ENCODE measurements around the gene TRIM65. TPM values are rescaled to one million over a fixed set of nuclear protein-coding genes. Genes with fewer than 3 reads are reported as not detected.
A peak's percentile ranks its signal among the peaks of the same experiment; 100 is the strongest.
"Not testable (repeated sequence)": the region's sequence is repeated elsewhere in the genome, so short reads cannot be mapped to it uniquely, and the experiment has no call there.

TRIM65 gene
- total RNA-seq, 1 donor from 2014 or later: 20.9 TPM

GRCh38 chr17:75854101-75854748 is 42.5 kb downstream of the TRIM65 start:
- no peak for DNase-seq (ENCODE audit: low spot score)

GRCh38 chr17:75853433-75853832 is 43.3 kb downstream of the TRIM65 start:
- no peak for DNase-seq (ENCODE audit: low spot score)

- DNase-seq (ENCODE audit: low spot score): not testable (repeated sequence)
Measured at GRCh38 chr17:75851693-75851991, 45.1 kb downstream of the TRIM65 start.

DNA sequence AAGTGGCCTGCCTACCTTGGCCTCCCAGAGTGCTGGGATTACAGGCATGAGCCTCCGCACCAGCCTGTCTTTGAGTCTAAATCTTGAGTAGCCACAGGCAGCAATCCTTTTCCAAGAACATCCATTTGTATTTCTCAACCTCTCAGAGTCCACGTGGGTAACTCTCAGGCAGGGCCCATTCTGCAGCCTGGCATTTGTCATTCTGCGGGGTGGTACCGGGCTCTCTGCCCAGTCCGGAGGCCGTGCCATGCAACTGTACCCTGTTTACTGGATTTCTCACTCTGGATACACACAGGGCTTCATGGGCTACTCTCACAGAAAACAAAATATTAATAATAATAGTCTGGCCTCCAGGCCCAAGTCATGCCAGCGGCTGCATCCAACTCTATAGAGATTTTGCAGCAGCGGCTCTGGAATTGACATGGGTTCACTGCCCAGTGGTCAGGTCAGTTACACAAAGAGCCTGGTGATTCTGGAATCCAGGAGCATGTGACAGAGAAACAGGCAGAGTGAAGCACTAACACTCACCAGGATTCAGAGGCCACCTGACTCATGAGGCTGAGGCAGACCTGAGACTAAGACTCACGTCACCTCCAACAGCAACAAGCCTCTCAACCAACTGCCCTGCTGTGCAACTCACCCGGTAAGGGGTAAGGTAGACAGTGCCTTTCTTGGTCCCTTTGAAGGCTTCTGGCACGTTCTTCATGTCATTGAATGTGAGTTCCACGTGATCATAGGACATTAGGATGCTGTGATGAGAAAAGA is 45.6 kb downstream of the TRIM65 start:
- DNase-seq (ENCODE audit: low spot score): no peak

DNA sequence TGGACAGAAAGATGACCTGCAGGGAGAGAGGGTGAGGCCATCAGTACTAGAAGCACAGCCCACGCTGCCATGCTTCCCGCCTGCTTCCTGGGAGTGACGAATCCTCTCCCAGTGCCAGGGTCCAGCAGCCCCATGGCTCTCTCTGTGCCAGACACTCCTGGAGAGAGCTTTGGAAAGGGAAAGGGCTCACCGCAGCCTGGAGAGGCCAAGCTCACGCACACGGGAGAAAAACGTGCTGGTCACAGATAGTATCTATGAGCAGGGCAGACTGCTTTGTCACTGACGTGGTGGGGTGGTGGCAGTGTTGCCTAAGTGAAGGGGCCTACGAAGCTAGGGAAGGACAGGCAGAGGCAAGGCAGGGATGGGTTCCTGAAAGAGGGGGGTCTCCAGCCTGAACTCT is 47.0 kb downstream of the TRIM65 start:
- DNase-seq (ENCODE audit: low spot score): no peak

DNA sequence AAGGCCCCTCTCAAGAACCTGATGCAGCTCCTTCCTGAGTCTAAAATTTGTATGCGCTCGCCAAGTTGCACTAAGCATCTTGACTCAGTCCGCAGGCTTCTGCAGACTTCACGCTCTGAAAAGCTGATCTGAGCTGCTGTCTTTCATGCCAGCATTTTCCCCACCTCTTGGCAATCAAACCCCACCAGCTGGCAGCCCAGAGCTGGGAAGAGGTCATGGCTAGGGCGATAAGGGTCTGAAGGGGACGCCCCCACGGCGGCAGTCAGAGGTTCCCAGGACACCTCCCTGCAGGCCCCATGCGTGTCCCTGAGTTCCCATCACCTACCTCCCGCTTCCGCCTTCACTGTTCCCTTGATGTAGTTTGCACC is 47.5 kb downstream of the TRIM65 start:
- DNase-seq (ENCODE audit: low spot score): no peak

DNA sequence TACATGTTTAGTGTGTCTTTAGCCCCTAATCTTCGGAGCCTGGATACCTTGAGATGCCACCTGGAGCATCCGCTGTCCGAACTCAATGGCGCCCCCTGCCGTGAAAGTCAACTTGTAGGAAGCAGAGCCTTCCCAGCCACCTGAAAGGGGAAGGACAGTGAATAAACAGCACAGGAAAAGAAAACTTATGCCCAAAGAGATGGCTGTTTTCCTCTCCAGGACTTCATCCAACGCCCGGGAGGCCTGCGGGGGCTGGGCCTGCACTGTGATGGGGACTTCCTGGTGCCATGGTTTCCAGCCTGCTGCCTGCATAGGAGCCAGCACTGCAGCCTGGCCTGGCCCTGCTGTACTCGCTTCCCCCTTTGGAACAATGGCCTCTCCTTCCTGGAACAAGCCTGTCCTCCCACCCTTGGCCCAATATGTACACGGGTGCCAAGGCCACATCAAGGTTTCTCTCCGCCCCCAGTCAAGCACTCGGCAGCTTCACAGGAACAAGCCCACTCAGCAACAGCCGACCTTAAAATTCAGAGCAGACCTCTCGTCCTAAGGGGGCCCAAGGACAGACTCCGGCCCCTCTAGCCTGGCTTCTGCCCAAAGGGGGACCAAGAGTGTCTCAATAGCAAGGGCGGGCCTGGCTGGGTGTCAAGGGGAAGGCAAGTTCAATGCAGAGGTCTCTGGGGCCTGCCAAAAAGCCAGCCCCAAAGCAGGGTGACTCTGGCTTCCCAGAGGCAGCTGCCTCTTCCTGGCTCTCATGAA is 48.0 kb downstream of the TRIM65 start:
- DNase-seq (ENCODE audit: low spot score): no peak

- no peak for DNase-seq (ENCODE audit: low spot score)
Measured at GRCh38 chr17:75847614-75848522, 48.9 kb downstream of the TRIM65 start.

GRCh38 chr17:75846692-75847613 is 49.8 kb downstream of the TRIM65 start:
- DNase-seq (ENCODE audit: low spot score): no peak

DNA sequence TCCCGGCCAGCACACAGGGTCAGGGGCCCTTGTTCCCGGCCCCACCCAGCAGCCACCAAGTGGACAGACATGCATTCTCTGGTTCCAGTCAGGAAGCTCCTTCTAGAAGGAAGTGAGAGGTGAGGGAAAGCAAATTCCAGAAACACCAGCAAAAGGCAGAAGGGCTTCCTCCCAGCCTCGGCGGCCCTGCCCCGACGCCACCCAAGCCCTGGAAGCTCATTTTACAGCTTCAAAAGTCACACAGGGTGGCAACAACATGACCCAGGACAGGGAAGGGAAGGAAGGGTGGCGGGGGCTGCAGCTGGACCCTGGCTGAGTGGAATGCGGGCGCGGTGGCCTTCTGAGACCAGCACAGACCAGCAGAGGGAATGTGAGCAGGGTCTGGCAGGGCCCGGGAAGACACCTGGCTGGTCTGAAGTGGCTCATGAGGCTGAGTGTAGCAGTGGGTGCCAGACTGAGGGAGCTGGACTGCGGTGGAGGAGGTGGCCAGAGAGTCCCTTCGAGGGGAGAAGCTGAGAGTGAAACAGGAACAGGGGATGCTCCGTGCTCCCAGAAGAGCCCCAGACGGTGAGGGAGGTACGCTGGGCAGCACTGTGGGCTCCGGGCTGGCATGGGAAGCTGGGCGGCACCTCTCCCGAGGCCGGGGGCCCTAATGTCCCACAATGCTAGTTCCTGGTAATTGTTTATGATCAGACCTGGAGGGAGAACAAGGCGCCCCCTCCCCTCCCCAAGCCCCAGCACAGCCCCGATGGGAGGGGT is 50.6 kb downstream of the TRIM65 start:
- DNase-seq (ENCODE audit: low spot score): no peak

GRCh38 chr17:75845058-75845711 is 51.6 kb downstream of the TRIM65 start:
- DNase-seq (ENCODE audit: low spot score): no peak

DNA sequence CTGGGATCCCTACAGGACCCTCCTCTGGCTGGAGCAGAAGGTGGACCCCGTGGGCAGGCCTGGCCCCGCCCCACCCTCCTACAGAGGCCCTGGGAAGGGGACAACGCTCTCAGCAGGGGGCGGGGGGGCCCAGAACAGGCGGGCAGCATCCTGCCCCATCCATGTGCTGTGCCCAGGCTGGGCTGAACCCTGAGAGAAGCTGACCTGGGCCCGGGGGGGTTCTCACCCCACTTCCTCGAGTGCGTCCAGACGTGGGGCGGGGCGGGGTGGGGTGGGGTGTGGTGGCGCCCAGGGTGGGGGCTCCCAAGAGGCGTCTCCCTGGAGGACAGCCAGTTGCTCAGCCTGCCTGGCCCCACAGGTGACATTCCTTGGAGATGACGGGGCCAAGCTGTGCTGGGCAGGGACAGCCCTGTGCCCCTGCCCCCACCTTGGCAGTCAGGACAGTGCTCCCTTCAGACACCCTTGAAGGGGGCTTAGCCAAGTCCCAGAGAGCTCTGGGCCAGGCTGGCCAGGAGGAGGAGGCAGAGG is 52.2 kb downstream of the TRIM65 start:
- DNase-seq (ENCODE audit: low spot score): peak; percentile 89

DNA sequence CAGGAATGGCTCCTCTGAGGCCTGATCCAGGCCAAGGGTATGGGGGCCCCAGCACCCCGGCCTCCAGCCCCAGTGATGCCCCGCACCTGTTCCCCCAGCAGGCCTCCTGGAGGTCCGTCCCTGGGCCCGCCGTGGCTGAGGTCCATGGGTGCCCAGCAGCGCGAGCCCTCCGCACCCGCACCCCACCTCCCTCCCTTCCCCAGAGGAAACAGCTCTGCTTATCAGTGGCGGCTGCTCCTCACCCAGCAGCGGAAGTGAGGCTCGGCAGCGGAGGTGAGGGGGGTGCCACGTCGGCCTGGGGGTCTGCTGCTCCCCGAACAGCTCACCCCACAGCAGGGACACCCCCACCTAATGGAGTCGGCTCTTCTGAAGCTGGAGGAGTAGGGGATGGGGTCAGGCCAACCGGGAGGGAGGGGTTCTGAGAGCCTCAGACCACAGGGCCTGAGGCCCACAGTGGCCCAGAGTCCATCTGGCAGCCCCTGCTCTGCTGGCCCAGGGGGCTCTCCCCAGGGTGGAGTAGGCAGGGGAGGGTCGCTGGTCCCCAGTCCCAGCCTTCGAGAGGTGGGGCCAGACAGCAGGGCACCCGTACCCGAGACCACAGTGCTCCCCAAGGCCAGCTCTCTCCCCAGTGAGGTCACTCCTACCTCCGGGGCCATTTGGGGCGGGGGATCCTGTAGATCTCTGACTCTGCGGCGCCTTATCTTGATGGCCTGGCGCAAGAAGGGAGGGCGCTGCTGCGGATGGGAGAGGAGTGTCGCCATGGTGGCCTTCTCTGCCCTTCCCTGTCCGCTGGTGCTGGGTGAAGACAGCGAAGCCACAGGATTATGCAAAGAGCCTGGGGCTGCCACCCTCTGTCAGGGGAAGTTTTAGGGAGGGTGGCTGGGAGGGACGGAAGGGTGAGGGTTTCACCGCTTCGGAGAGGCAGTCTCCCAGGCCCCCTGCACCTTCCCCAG is 52.9 kb downstream of the TRIM65 start, which contains the start of gene UNC13D:
Gene UNC13D (minus strand): TSS at position 828 of the 953 bp plus-strand sequence. CDS start 67 bp downstream, at position 761.
- peak; percentile 86 for DNase-seq (ENCODE audit: low spot score)

GRCh38 chr17:75842963-75843576 is 53.7 kb downstream of the TRIM65 start:
- DNase-seq (ENCODE audit: low spot score): no peak

DNA sequence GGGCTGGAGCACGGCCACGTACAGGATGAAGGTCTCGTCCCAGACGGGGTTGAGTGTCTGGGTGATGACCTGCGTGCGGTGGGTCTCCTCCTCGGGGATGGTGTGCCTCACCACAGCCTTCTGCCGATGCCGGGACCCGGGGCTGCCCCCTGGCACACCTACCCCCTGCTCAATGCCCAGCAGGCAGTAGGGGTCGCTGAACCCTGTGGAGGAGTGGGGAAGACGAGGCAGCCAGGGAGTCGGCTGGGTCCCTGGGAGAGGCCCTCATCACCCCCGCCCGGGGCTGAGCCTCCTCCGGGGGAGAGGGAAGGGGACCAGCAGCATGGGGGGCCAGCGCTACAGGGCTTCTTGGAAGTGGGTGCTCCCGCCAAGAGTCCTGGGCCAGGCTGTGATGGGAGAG is 54.3 kb downstream of the TRIM65 start:
- DNase-seq (ENCODE audit: low spot score): no peak

- DNase-seq (ENCODE audit: low spot score): no peak
Measured at GRCh38 chr17:75840799-75841164, 56.0 kb downstream of the TRIM65 start.
